Amniotic epithelial cell (primary cell): ENCODE results near the gene LCP1.

Experiments used
- DNase-seq: peaks from one replicate; pipeline ENCODE4 v3.0.0-alpha.2; 2010; ENCODE audit warnings: low read depth

Gene LCP1

GRCh38 chr13:46101002-46101401, 81.0 kb downstream of the LCP1 start:
- no peak for DNase-seq

DNA sequence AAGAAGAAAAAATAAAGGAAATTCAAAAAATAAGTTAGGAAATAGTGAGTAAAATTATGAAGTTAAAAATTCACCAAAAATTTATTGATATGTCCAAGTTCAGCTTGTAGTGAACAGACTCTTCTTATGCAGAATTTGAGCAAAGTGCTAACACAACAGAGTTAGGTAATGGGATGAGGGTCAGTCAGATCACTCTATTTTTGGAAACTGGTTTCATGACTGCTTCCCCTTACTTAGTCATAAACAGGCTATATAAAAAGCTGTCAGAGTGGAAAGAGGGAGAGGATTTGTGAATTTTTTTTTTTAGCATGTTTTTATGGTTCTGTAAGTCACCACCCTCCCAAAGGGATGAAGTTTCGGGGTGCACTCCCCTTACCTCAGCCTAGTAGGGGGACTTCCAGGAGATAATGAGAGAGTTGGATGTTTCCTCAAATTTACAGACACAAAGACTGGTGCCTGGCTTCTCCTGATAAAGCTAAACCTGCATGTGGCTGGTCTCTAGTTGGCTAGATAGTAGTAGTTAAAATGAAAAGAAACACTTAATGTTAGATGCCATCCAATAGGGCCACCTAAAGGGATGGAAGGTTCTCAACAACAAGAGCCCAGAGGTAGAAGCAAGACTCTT, 81.7 kb downstream of the LCP1 start:
- DNase-seq = no peak

- no peak for DNase-seq
Observed at GRCh38 chr13:46097663-46098062, 84.3 kb downstream of the LCP1 start.

DNA sequence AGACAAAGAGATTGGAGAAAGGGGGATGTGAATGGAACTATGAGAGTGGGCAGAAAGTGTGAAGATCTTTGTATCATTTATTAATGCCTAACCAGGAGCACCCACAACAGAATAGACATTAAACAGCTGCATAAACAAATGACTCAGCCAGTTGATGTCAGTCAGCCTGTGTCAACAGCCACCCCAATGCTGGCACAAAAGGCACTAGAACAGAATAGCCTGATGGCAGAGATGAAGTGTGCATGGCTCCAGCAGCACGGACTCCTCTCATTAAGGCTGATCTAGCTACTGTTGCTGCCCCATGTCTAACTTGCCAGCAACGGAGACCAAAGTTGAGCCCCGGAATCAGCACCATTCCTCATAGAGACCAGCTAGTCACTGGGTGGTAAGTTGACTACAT, 85.0 kb downstream of the LCP1 start:
- DNase-seq = no peak

DNA sequence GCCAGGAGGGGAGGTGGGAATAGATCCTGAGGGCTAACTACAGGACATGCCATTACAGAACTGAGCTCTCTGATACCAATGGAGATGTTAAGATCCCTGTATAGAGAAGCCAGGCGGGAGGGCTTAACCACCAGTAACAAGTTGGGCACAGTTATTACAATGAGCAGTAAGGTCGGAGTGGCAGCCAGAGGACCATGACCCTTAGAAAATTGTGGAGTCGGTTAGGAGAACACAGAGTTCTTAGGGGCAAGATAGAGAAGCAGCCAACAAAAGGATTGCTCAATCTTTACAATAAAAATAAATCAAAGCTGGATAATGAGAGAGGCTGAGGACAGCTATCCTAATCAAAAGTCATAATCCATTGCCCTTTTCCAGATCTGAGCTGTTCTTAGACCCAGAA, 87.5 kb downstream of the LCP1 start:
- DNase-seq = no peak

DNA sequence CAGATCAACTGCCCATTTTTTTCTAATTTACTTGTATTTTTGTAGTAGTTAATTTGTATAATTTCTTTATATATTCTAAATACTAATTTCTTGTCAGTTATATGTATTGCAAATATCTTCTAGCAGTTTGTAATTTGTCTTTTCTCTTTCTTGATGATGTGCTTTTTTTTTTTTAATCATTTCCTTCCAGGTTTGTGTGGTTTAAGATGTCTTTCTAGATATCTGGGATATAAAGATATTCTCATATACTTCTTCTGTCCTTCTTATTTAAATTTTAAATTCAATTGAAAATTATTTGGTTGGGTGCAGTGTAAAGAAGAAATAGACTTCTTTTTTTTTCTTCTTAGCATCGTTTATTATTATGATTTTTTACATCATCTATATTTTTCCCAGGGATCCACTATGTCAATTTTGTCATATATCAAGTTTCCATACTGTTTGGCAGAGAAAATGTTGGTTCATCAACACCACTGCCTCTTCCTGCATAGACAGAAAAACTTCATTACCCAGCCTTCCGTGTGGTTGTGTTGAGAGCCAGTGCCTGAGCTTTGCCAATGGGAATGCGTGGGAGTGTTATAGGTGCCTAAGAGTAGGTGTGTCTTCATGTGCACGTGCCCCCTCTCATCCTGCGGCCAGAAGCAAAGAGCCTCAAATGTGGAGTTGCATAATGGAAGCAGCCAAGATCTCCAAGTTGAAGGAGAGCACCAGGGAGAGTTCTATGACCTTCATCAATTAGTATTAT, 93.0 kb downstream of the LCP1 start:
- peak; percentile 2 for DNase-seq

GRCh38 chr13:46087481-46087880, 94.5 kb downstream of the LCP1 start:
- DNase-seq = no peak

- no peak for DNase-seq
Observed at GRCh38 chr13:46086985-46087384, 95.0 kb downstream of the LCP1 start.

DNA sequence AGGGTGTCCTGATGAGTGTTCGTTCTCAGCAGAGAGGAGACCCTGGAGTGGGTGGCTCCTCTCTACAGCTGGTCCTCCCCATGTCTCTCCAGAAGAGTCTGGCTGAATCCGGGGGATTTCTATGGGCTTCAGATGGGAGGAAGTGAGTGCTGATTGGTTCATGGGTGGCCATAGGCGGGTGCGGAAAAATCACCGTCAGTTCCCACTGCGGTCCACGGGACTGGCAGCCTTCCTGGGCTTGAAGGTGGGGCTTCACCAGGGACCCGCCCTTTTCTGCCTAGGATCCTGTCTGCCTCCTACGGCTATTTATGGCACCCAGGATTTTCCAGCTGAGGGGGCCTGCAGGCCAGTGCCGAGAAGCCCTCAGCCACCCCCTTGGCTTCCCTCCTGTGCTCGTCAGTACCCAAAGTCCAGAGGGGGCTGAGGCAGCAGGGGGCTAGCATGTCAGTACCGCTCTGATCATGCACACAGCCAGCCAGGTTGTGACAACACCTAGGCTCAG, 95.5 kb downstream of the LCP1 start:
- DNase-seq = no peak

DNA sequence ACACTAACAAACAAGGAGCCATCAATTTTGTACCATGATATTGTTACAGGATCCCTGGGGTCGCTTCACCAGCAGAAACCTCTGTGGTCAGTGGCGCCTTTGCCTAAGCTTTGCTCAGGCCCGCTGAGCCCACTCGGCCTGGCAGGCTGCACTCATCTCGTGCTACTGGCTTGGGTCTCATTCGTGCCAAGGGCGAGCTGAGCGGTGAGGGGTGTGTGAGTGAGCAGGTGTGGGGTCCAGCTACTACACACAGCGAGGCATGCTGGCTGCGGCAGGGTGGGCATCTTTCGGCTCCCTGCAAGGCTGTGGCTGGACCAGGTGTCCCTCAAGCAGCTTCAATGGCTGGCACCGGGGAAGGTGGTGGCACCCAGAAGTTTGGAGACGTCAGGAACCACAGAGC, 96.2 kb downstream of the LCP1 start:
- DNase-seq = no peak

DNA sequence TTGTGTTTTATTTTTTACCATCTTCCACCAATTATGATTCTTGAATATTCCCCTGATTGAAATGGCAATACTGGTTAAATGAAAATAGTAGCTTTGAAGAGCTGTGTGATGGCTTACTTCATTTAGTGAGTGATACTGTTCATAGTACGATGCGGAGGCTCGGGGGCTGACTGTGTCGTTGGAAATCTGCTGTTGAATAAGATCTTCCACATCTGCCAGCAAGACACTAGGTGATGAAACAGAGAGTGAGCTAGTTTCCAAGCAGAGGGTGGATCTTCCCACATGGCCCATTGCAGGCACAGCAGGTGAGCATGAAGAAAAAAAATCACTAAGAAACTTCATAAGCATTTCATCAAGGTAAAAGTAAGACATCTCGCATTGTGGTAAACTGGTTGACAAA, 99.7 kb downstream of the LCP1 start:
- DNase-seq = no peak

DNA sequence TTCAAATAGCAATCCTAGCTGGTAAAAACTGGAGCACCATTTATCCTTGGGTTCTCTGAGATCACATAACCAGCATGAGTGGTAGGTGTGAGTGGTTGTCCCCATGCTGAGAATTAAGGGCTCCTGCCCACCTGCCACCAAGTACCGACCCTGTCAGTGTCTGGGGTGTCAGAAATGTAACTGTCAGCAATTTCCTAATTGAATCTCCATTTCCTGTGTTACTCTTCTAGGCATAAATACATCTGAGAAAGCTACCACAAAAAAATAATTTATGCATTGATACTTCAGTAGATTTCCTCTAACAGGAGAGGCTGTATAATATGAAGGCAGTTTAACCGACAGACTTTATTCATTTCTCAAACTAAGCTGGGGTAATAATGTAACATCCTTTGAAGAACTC, 102.2 kb downstream of the LCP1 start:
- DNase-seq = no peak

- DNase-seq = no peak
Observed at GRCh38 chr13:46077265-46077664, 104.7 kb downstream of the LCP1 start.

DNA sequence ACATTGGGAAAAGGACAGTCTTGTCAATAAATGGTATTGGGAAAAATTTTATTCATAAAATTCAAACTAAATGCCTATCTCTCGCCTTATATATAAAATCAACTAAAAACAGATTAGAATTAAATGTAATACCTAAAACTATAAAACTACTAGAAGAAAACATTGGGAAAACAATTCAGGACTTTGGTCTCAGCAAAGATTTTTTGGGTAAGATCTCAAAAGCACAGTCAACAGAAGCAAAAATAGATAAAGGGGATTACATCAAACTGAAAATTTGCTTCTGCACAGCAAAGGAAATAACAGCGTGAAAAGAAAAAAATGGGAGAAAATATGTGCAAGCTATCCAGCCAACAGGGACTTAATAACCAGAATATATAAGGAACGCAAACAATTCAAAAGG, 105.2 kb downstream of the LCP1 start:
- DNase-seq = no peak
